PC-9 (cell line): ENCODE data around the gene FHL1. TPM values are rescaled to one million over a fixed set of nuclear protein-coding genes. Genes with fewer than 3 reads are reported as not detected.
"Not testable (repeated sequence)": the region's sequence is repeated elsewhere in the genome, so short reads cannot be mapped to it uniquely, and the experiment has no call there.

Experiments used
- BruUV-seq: library from RNA; stranded (reverse); fragments of 400-500 nt; replicated peaks from 2 replicates; lab custom pipeline; 2021; lab: Mats Ljungman, UMichigan
- CTCF ChIA-PET: fragments of 300-600 bp; sonication (Branson Sonifier 250); formaldehyde crosslinking; loops from one replicate; lab custom pipeline; 2022; ENCODE audit warnings: antibody characterized with exemption; lab: Charles Lee
- POLR2A ChIA-PET: fragments of 300-600 bp; sonication (Branson Sonifier 250); formaldehyde crosslinking; loops from one replicate; lab custom pipeline; 2022; ENCODE audit warnings: antibody characterized with exemption; ENCODE audit not compliant: unreplicated experiment; lab: Charles Lee
- DNase-seq, 2 experiments: peaks; one replicate each; pipeline versions ENCODE4 v3.0.0 to v3.0.0-alpha.2; 2015 to 2022; ENCODE audit warnings: mixed read lengths in 1 of 2
- H2AFZ ChIP-seq: fragments of 200-600 bp; sonication (generic); 2 replicates; pipeline ENCODE4 v1.8.1; 2017; ENCODE audit warnings: antibody characterized with exemption
- H3F3A ChIP-seq: fragments of 200-600 bp; sonication (generic); 2 replicates; pipeline ENCODE4 v1.8.1; 2017; ENCODE audit warnings: antibody characterized with exemption, mild to moderate bottlenecking, low read depth; ENCODE audit not compliant: insufficient read depth
- H3K27ac ChIP-seq: fragments of 200-600 bp; sonication (generic); 2 replicates; pipeline ENCODE4 v1.6.1; 2016; ENCODE audit warnings: mixed run types
- H3K27me3 ChIP-seq: fragments of 200-600 bp; sonication (generic); 2 replicates; pipeline ENCODE4 v1.6.1; 2016; ENCODE audit warnings: low read depth, mixed run types; ENCODE audit not compliant: insufficient read depth
- H3K36me3 ChIP-seq: fragments of 200-600 bp; sonication (generic); 2 replicates; pipeline ENCODE4 v1.6.1; 2016; ENCODE audit warnings: low read depth, mixed run types
- H3K4me1 ChIP-seq: fragments of 200-600 bp; sonication (generic); replicated peaks from 2 replicates; pipeline ENCODE4 v1.6.1; 2016; ENCODE audit warnings: mixed run types; ENCODE audit not compliant: insufficient read depth
- H3K4me2 ChIP-seq: fragments of 200-600 bp; sonication (generic); 2 replicates; pipeline ENCODE4 v1.6.1; 2017; ENCODE audit warnings: mixed run types
- H3K4me3 ChIP-seq: fragments of 200-600 bp; sonication (generic); 2 replicates; pipeline ENCODE4 v1.6.1; 2016; ENCODE audit warnings: mixed run types
- H3K79me2 ChIP-seq: fragments of 200-600 bp; sonication (generic); 2 replicates; pipeline ENCODE4 v1.6.1; 2017; ENCODE audit warnings: low read depth, mixed run types
- H3K9me2 ChIP-seq: fragments of 200-600 bp; sonication (generic); 2 replicates; pipeline ENCODE4 v1.8.1; 2017; ENCODE audit warnings: mild to moderate bottlenecking; ENCODE audit not compliant: insufficient read depth
- H3K9me3 ChIP-seq: fragments of 200-600 bp; sonication (generic); 2 replicates; pipeline ENCODE4 v1.8.1; 2016; ENCODE audit warnings: low read depth; ENCODE audit not compliant: insufficient read depth
- H4K20me1 ChIP-seq: fragments of 200-600 bp; sonication (generic); 2 replicates; pipeline ENCODE4 v1.8.1; 2017; ENCODE audit not compliant: insufficient read depth
- EZH2 ChIP-seq: fragments of 200-600 bp; sonication (generic); IDR thresholded peaks from 2 replicates; pipeline ENCODE4 v1.8.0; 2017; ENCODE audit warnings: antibody characterized with exemption, low read depth
- intact Hi-C: fragments of 100-400 bp; cut with micrococcal nuclease; formaldehyde crosslinking; loops from one replicate; pipeline ENCODE4 v1.10.0; 2022; ENCODE audit not compliant: unreplicated experiment
- total RNA-seq: library from RNA; stranded (reverse); gene quantifications from 2 replicates; pipeline ENCODE4 v1.2.3, GENCODE V29; 2021
- TF ChIP-seq, protein P1 (sequence below): fragments of 200-600 bp; sonication (generic); conservative IDR thresholded peaks from 2 replicates; pipeline ENCODE4 v1.6.1; 2017; ENCODE audit warnings: mixed run types, antibody characterized with exemption, mild to moderate bottlenecking, moderate library complexity

The FHL1 gene
- total RNA-seq, 1 experiment from 2014 or later: 0.65 TPM

DNA sequence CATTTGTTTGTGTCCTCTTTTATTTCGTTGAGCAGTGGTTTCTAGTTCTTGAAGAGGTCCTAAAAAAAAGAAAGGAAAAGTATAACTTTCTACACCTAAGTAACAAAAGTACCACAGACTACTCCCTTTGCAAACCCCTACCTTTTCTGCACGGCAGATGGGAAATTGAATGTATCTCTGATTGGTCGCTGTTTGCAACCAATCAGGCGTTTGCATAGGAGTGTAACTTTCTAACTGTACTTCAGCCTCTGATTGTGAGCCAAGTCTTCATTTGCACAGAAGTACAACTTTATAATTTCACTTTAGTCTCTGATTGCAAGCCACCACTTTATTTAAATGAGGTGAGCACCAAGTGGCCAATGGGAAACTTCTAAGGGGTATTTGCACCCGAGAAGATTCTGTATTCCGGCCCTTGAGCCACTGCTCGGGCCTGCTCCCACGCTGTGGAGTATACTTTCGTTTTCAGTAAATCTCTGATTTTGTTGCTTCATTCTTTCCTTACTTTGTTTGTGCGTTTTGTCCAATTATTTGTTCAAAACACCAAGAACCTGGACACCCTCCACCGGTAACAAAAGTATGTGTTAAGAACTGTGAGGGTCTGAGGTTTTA, 40.3 kb upstream of the FHL1 start:
- Histone ChIP-seq H3K9me2 (no peaks in the 10 kb centered on the region), H4K20me1 (no peaks in the 10 kb centered on the region), H3K4me1 (no peaks in the 10 kb centered on the region), H3F3A (no peaks in the 10 kb centered on the region), H3K27ac (no peak overlapping the region), H3K9me3 (no peaks in the 10 kb centered on the region; the same call in 1 of the 2 replicates), H3K4me2 (no peak overlapping the region), H2AFZ (no peak overlapping the region), H3K27me3 (no peaks in the 10 kb centered on the region), H3K4me3 (no peak overlapping the region), H3K79me2 (no peaks in the 10 kb centered on the region), H3K36me3 (no peaks in the 10 kb centered on the region)
- POLR2A ChIA-PET: no interaction called here
- TF ChIP-seq, protein P1, sequence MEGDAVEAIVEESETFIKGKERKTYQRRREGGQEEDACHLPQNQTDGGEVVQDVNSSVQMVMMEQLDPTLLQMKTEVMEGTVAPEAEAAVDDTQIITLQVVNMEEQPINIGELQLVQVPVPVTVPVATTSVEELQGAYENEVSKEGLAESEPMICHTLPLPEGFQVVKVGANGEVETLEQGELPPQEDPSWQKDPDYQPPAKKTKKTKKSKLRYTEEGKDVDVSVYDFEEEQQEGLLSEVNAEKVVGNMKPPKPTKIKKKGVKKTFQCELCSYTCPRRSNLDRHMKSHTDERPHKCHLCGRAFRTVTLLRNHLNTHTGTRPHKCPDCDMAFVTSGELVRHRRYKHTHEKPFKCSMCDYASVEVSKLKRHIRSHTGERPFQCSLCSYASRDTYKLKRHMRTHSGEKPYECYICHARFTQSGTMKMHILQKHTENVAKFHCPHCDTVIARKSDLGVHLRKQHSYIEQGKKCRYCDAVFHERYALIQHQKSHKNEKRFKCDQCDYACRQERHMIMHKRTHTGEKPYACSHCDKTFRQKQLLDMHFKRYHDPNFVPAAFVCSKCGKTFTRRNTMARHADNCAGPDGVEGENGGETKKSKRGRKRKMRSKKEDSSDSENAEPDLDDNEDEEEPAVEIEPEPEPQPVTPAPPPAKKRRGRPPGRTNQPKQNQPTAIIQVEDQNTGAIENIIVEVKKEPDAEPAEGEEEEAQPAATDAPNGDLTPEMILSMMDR: no peak
- BruUV-seq: no TSS peak
- intact Hi-C loops: no loop called here
- DNase-seq: no peak
- CTCF ChIA-PET: no interaction called here

DNA sequence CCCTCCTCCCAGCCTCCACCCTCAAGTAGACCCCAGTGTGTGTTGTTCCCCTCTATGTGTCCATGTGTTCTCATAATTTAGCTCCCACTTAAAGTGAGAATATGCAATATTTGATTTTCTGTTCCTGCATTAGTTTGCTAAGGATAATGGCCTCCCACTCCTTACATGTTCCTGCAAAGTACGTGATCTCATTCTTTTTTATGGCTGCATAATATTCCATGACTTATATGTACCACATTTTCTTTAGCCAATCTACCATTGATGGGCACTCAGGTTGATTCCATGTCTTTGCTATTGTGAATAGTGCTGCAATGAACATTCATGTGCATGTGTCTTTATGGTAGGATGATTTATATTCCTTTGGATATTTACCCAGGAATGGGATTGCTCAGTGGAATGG, 38.4 kb upstream of the FHL1 start:
- H3K4me3 ChIP-seq, DNase-seq, H4K20me1 ChIP-seq, H3K79me2 ChIP-seq, H3K4me1 ChIP-seq, H3K9me2 ChIP-seq, intact Hi-C loops, H3K9me3 ChIP-seq, POLR2A ChIA-PET, H3F3A ChIP-seq, H3K27ac ChIP-seq, H3K4me2 ChIP-seq, H3K27me3 ChIP-seq, BruUV-seq, H3K36me3 ChIP-seq, H2AFZ ChIP-seq, CTCF ChIA-PET: not testable (repeated sequence)

DNA sequence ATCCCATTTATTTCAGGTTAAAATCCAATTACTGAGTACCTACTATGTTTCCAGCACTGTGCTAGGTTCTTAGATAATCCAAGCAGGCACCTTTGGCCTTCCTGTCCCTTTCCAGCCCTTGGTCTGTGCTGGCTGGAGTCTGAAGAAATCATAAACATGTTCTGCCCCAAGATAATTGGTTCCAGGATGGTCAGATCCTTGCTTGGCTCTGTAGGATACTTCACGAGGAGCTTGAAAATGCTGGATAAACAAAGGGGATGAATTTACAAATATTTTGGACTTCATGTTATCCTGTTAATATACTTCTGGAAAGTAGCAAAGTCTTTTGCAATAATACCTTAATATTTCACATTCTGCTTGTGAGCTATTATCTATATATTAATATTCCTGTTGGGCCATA, 35.0 kb upstream of the FHL1 start:
- Histone ChIP-seq H3K4me1 (no peaks in the 10 kb centered on the region), H3K27ac (no peak overlapping the region), H3K27me3 (no peaks in the 10 kb centered on the region), H3K4me2 (no peak overlapping the region), H3K9me3 (no peaks in the 10 kb centered on the region; the same call in 1 of the 2 replicates), H3F3A (no peaks in the 10 kb centered on the region), H3K79me2 (no peaks in the 10 kb centered on the region), H3K36me3 (no peaks in the 10 kb centered on the region), H4K20me1 (no peaks in the 10 kb centered on the region), H3K4me3 (no peak overlapping the region), H2AFZ (no peak overlapping the region), H3K9me2 (no peaks in the 10 kb centered on the region)
- intact Hi-C loops: no loop called here
- TF ChIP-seq EZH2: no peak
- TF ChIP-seq, protein P1: no peak
- BruUV-seq: no TSS peak
- ChIA-PET POLR2A (no interaction called here), CTCF (no interaction called here)
- no peak for DNase-seq

DNA sequence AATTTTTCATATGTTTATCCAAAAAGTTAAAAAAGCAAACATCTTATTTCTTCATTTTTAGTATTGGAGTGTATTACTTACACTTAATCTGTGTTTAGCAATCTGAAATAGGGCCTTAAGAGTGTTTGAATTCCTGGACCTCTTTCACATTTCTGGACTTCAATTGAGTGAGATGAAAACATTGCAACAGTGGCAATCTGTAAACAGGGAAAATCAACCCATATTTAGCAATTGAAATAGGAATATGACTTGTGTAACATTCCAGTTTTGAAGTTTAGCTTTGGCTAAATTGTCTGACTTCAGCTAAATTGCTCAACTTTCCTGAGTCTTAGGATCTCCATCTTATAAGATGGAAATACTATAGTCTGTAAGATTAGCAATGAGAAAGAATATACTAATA, 34.6 kb upstream of the FHL1 start:
- Histone ChIP-seq H3K36me3 (no peaks in the 10 kb centered on the region), H4K20me1 (no peaks in the 10 kb centered on the region), H2AFZ (no peak overlapping the region), H3K9me2 (no peaks in the 10 kb centered on the region), H3F3A (no peaks in the 10 kb centered on the region), H3K4me2 (no peak overlapping the region), H3K79me2 (no peaks in the 10 kb centered on the region), H3K4me3 (no peak overlapping the region), H3K27me3 (no peaks in the 10 kb centered on the region), H3K9me3 (no peaks in the 10 kb centered on the region; the same call in 1 of the 2 replicates), H3K4me1 (no peaks in the 10 kb centered on the region), H3K27ac (no peak overlapping the region)
- CTCF ChIA-PET: no interaction called here
- POLR2A ChIA-PET: no interaction called here
- DNase-seq: no peak
- intact Hi-C loops: no loop called here
- no peak for TF ChIP-seq EZH2
- TF ChIP-seq, protein P1: no peak
- BruUV-seq: no TSS peak
